K562 (cell line): ENCODE results near the gene NMRAL1. TPM values are rescaled to one million over a fixed set of nuclear protein-coding genes. Genes with fewer than 3 reads are reported as not detected.

Experiments
- E2F6 ChIP-seq, 2 experiments: IDR thresholded peaks; 2 replicates each; pipeline ENCODE4 v1.6.1; 2011; ENCODE audit warnings: borderline replicate concordance in 1 of 2, control low read depth in 1 of 2, low read depth in 1 of 2, low read length in 1 of 2, mild to moderate bottlenecking in 1 of 2, mixed read lengths in 1 of 2, moderate library complexity in 1 of 2; ENCODE audit not compliant: insufficient read depth in 1 of 2, insufficient read length in 1 of 2, poor library complexity in 1 of 2, severe bottlenecking in 1 of 2; ENCODE audit errors: extremely low read depth in 1 of 2
- IRF9 ChIP-seq: fragments of 450-650 bp; IDR thresholded peaks from 2 replicates; pipeline ENCODE4 v1.6.1; 2016; ENCODE audit warnings: missing biosample characterization, missing genetic modification characterization
- KAT8 ChIP-seq: fragments of 450-650 bp; IDR thresholded peaks from 2 replicates; pipeline ENCODE4 v1.6.1; 2016; ENCODE audit warnings: low read depth, mild to moderate bottlenecking
- MLLT1 ChIP-seq, 2 experiments: fragments of 450-650 bp; IDR thresholded peaks; 2 replicates each; pipeline ENCODE4 v1.6.1; 2016
- MYNN ChIP-seq, 2 experiments: sonication (generic); formaldehyde crosslinking in 1 of 2; IDR thresholded peaks; 2 replicates each; pipeline versions ENCODE4 v1.5.0 to v1.6.1; 2016 to 2020; ENCODE audit warnings: antibody characterized with exemption in 1 of 2, missing genetic modification reagents in 1 of 2
- NCOA6 ChIP-seq: fragments of 450-650 bp; IDR thresholded peaks from 2 replicates; pipeline ENCODE4 v1.6.1; 2017; ENCODE audit warnings: mild to moderate bottlenecking
- RBM15 ChIP-seq: fragments of 200-400 bp; formaldehyde crosslinking; IDR thresholded peaks from 2 replicates; pipeline ENCODE4 v1.6.1; 2018; ENCODE audit warnings: mild to moderate bottlenecking, low read length, moderate library complexity; ENCODE audit not compliant: insufficient read depth
- SREBF2 ChIP-seq: sonication (generic); formaldehyde crosslinking; IDR thresholded peaks from 2 replicates; pipeline ENCODE4 v1.4.0; 2020; ENCODE audit warnings: mild to moderate bottlenecking, missing genetic modification reagents
- TAF1 ChIP-seq: IDR thresholded peaks from 2 replicates; pipeline ENCODE4 v1.6.1; 2011; ENCODE audit warnings: mild to moderate bottlenecking, low read length, moderate library complexity; ENCODE audit not compliant: insufficient read depth, control insufficient read depth, severe bottlenecking; ENCODE audit errors: extremely low read depth
- TBP ChIP-seq: optimal IDR thresholded peaks from 2 replicates; pipeline ENCODE3; 2011; ENCODE audit warnings: low read depth, low read length, improper control_type of control experiment
- ZBTB2 ChIP-seq: fragments of 450-650 bp; IDR thresholded peaks from 2 replicates; pipeline ENCODE4 v1.6.1; 2016; ENCODE audit warnings: antibody characterized with exemption
- ZKSCAN3 ChIP-seq: fragments of 250-450 bp; sonication (Bioruptor Pico); IDR thresholded peaks from 2 replicates; pipeline ENCODE4 v1.4.0; 2020
- ZNF584 ChIP-seq: fragments of 200-800 bp; sonication (Bioruptor generic); IDR thresholded peaks from 2 replicates; pipeline ENCODE4 v1.6.1; 2016; ENCODE audit warnings: low read depth, mild to moderate bottlenecking, missing genetic modification characterization, missing compliant biosample characterization
- ZNF740 ChIP-seq, 3 experiments: fragments of 200-800 bp in 1 of 3; sonication (Bioruptor generic) in 1 of 3; sonication (generic) in 1 of 3; formaldehyde crosslinking in 1 of 3; IDR thresholded peaks; 2 replicates each; pipeline versions ENCODE4 v1.6.1 to v1.8.0; 2016 to 2022; ENCODE audit warnings: mild to moderate bottlenecking in 2 of 3, missing compliant biosample characterization in 2 of 3, missing genetic modification characterization in 2 of 3, missing genetic modification reagents in 1 of 3
- ZNF766 ChIP-seq: fragments of 200-800 bp; sonication (Bioruptor generic); conservative IDR thresholded peaks from 2 replicates; pipeline ENCODE4 v1.6.1; 2016; ENCODE audit warnings: missing genetic modification characterization, missing compliant biosample characterization
- polyA plus RNA-seq, 8 experiments: library from polyadenylated mRNA; depleted of rRNA in 4 of 8; stranded (reverse) in 5 of 8; unstranded in 3 of 8; fragments of >200 nt; fragmentation: Nextera tagmentation in 2 of 8; fragmentation: Illumina TruSeq in 1 of 8; extraction: Ambion mirVana in 2 of 8; extraction: Trizol in 1 of 8; gene quantifications; 2 replicates each; pipeline versions ENCODE4 v1.2.1 to v1.2.3, GENCODE V29; 2011 to 2014; ENCODE audit warnings: inconsistent platforms in 1 of 8, missing spikeins in 1 of 8
- total RNA-seq, 7 experiments: library from RNA; depleted of rRNA in 6 of 7; stranded (reverse); fragments of >200 nt in 6 of 7; fragmentation: Illumina TruSeq in 2 of 7; extraction: Trizol in 2 of 7; gene quantifications; 2 replicates each; pipeline versions ENCODE4 v1.2.1 to v1.2.3, GENCODE V29; 2011 to 2021; ENCODE audit warnings: low replicate concordance in 1 of 7

The NMRAL1 gene
- total and polyA plus RNA-seq, 9 of the 15 experiments (the other 6 are each of a cell fraction or from before 2014, with no cell fraction given), result 6.3 to 116 (median 63.2) TPM

GRCh38 chr16:4433914-4434787, 40.3 kb downstream of the NMRAL1 start (continued):
- TF ChIP-seq ZBTB2 (no peak), NCOA6 (no peak), ZNF766 (CRISPR knock-in tag) (peak; percentile 94), SREBF2 (no peak), MLLT1 (IDR thresholded peaks at IDR 0.05) (no peak), IRF9 (tag) (no peak), ZNF584 (no peak), RBM15 (no peak), E2F6 (IDR thresholded peaks at IDR 0.05; ENCODE audit: borderline replicate concordance in 1 of 2, extremely low read depth in 1 of 2, insufficient read depth in 1 of 2, insufficient read length in 1 of 2, low read depth in 1 of 2, low read length in 1 of 2, poor library complexity in 1 of 2, severe bottlenecking in 1 of 2) (peak in 1 of 2 experiments; percentile 20), TBP (peak; percentile 64), KAT8 (no peak), TAF1 (peak; percentile 68), ZKSCAN3 (no peak), MYNN (IDR thresholded peaks at IDR 0.05) (0 out of 2 replicates have a peak, but pooled peaks have one; percentile 14), MYNN (CRISPR knock-in tag; IDR thresholded peaks at IDR 0.05) (no peak), ZNF740 (CRISPR knock-in tag; IDR thresholded peaks at IDR 0.05) (no peak), ZNF740 (tag; IDR thresholded peaks at IDR 0.05) (no peak)
